Measurements from ENCODE around the gene PRKAG3. TPM values are rescaled to one million over a fixed set of nuclear protein-coding genes. Genes with fewer than 3 reads are reported as not detected.

Gene PRKAG3
- total RNA-seq, 2 experiments from 2014 or later, result not detected

GRCh38 chr2:218867900-218868299 lies 36.3 kb upstream of the PRKAG3 start:
- ChIA-PET CTCF (ENCODE audit: unreplicated experiment) (interaction anchor here (1.0 kb wide), 1 partner anchor 30 kb away, joined by 4 read pairs; no protein-coding TSS in a partner anchor), POLR2A (no interaction called here)
- H2AFZ ChIP-seq (ENCODE audit: low read length), result no peak overlapping the region
- intact Hi-C loops (cut with micrococcal nuclease; ENCODE audit: unreplicated experiment), result no loop called here
- no peak overlapping the region for H3K4me2 ChIP-seq (ENCODE audit: low read length)
- no peak overlapping the region for H3K27ac ChIP-seq (ENCODE audit: low read depth, low read length, poor library complexity, severe bottlenecking)
- no peaks in the 10 kb centered on the region for H3K9me3 ChIP-seq (ENCODE audit: low read length)
- no peak for DNase-seq (ENCODE audit: low spot score)
- H4K20me1 ChIP-seq (ENCODE audit: insufficient read depth, low read length), result no peaks in the 10 kb centered on the region
- TF ChIP-seq CTCF (conservative IDR thresholded peaks at IDR 0.05; ENCODE audit: low read length) (no peak), EZH2phosphoT487 (IDR thresholded peaks at IDR 0.05; ENCODE audit: borderline replicate concordance, low read depth, low read length) (no peak)
- H3K9me2 ChIP-seq (ENCODE audit: insufficient read depth, low read length), result no peaks in the 10 kb centered on the region
- no TSS peak for BruUV-seq (replicated peaks)
- no peaks in the 10 kb centered on the region for H3K36me3 ChIP-seq (ENCODE audit: insufficient read depth, low read length)
- no peaks in the 10 kb centered on the region for H3K4me1 ChIP-seq (ENCODE audit: insufficient read depth, low read length, poor library complexity, severe bottlenecking)
- no peak overlapping the region for H3K4me3 ChIP-seq (ENCODE audit: low read depth, low read length, poor library complexity, severe bottlenecking)
- H3K79me2 ChIP-seq (ENCODE audit: insufficient read depth, low read depth, low read length), result no peaks in the 10 kb centered on the region

GRCh38 chr2:218865999-218866398 lies 34.4 kb upstream of the PRKAG3 start:
- Histone ChIP-seq H3K4me3 (ENCODE audit: low read depth, low read length, poor library complexity, severe bottlenecking) (no peak overlapping the region), H3K27ac (ENCODE audit: low read depth, low read length, poor library complexity, severe bottlenecking) (no peak overlapping the region), H3K4me1 (ENCODE audit: insufficient read depth, low read length, poor library complexity, severe bottlenecking) (no peaks in the 10 kb centered on the region), H3K9me3 (ENCODE audit: low read length) (no peaks in the 10 kb centered on the region), H4K20me1 (ENCODE audit: insufficient read depth, low read length) (no peaks in the 10 kb centered on the region), H3K4me2 (ENCODE audit: low read length) (no peak overlapping the region), H3K79me2 (ENCODE audit: insufficient read depth, low read depth, low read length) (no peaks in the 10 kb centered on the region), H3K9me2 (ENCODE audit: insufficient read depth, low read length) (no peaks in the 10 kb centered on the region), H2AFZ (ENCODE audit: low read length) (no peak overlapping the region), H3K36me3 (ENCODE audit: insufficient read depth, low read length) (no peaks in the 10 kb centered on the region)
- intact Hi-C loops (cut with micrococcal nuclease; ENCODE audit: unreplicated experiment), result no loop called here
- CTCF ChIA-PET (ENCODE audit: unreplicated experiment), result no interaction called here
- POLR2A ChIA-PET, result no interaction called here
- BruUV-seq (replicated peaks), result no TSS peak
- no peak for DNase-seq (ENCODE audit: low spot score)
- no peak for TF ChIP-seq EZH2phosphoT487 (IDR thresholded peaks at IDR 0.05; ENCODE audit: borderline replicate concordance, low read depth, low read length)
- 0 out of 2 replicates have a peak, but pooled peaks have one; percentile 18 for TF ChIP-seq CTCF (conservative IDR thresholded peaks at IDR 0.05; ENCODE audit: low read length)

- H3K79me2 ChIP-seq (ENCODE audit: insufficient read depth, low read depth, low read length), result no peaks in the 10 kb centered on the region
- H4K20me1 ChIP-seq (ENCODE audit: insufficient read depth, low read length), result no peaks in the 10 kb centered on the region
- no peaks in the 10 kb centered on the region for H3K36me3 ChIP-seq (ENCODE audit: insufficient read depth, low read length)
- no peak for DNase-seq (ENCODE audit: low spot score)
- H3K9me2 ChIP-seq (ENCODE audit: insufficient read depth, low read length), result no peaks in the 10 kb centered on the region
- no TSS peak for BruUV-seq (replicated peaks)
- no peaks in the 10 kb centered on the region for H3K4me1 ChIP-seq (ENCODE audit: insufficient read depth, low read length, poor library complexity, severe bottlenecking)
- H3K9me3 ChIP-seq (ENCODE audit: low read length), result no peaks in the 10 kb centered on the region
- no peak overlapping the region for H3K4me2 ChIP-seq (ENCODE audit: low read length)
- no peak overlapping the region for H3K27ac ChIP-seq (ENCODE audit: low read depth, low read length, poor library complexity, severe bottlenecking)
- CTCF ChIA-PET (ENCODE audit: unreplicated experiment), result no interaction called here
- intact Hi-C loops (cut with micrococcal nuclease; ENCODE audit: unreplicated experiment), result no loop called here
- no peak overlapping the region for H2AFZ ChIP-seq (ENCODE audit: low read length)
- POLR2A ChIA-PET, result no interaction called here
- no peak for TF ChIP-seq CTCF (conservative IDR thresholded peaks at IDR 0.05; ENCODE audit: low read length)
- no peak for TF ChIP-seq EZH2phosphoT487 (IDR thresholded peaks at IDR 0.05; ENCODE audit: borderline replicate concordance, low read depth, low read length)
- H3K4me3 ChIP-seq (ENCODE audit: low read depth, low read length, poor library complexity, severe bottlenecking), result no peak overlapping the region
Measured at GRCh38 chr2:218865396-218865795, 33.8 kb upstream of the PRKAG3 start.
